NCI-H1417 treated with DMSO at 0.1 percent for 48 hours (cell line): ENCODE data around the gene ARHGAP31.
"Not testable (repeated sequence)": the region's sequence is repeated elsewhere in the genome, so short reads cannot be mapped to it uniquely, and the experiment has no call there.

ENCODE experiments used
- DNase-seq: peaks from one replicate; lab custom pipeline; 2025; lab: John Stamatoyannopoulos, UW

ARHGAP31 gene

GRCh38 chr3:119322021-119322834, 28.0 kb downstream of the ARHGAP31 start:
- DNase-seq, result no peak

GRCh38 chr3:119322835-119323722, 28.9 kb downstream of the ARHGAP31 start:
- DNase-seq, result peak; percentile 35

GRCh38 chr3:119323723-119324085, 29.5 kb downstream of the ARHGAP31 start:
- DNase-seq, result no peak

GRCh38 chr3:119324899-119325298, 30.7 kb downstream of the ARHGAP31 start:
- DNase-seq, result no peak

- DNase-seq, result no peak
Observed at GRCh38 chr3:119326976-119327375, 32.8 kb downstream of the ARHGAP31 start.

- DNase-seq, result no peak
Observed at GRCh38 chr3:119329551-119329950, 35.4 kb downstream of the ARHGAP31 start.

GRCh38 chr3:119330181-119330580, 36.0 kb downstream of the ARHGAP31 start:
- no peak for DNase-seq

- no peak for DNase-seq
Observed at GRCh38 chr3:119330858-119331257, 36.7 kb downstream of the ARHGAP31 start.

GRCh38 chr3:119331661-119332060, 37.5 kb downstream of the ARHGAP31 start:
- no peak for DNase-seq

GRCh38 chr3:119333773-119334509, 39.8 kb downstream of the ARHGAP31 start:
- DNase-seq, result no peak

GRCh38 chr3:119336823-119337222, 42.6 kb downstream of the ARHGAP31 start:
- no peak for DNase-seq

GRCh38 chr3:119337407-119337806, 43.2 kb downstream of the ARHGAP31 start:
- DNase-seq, result not testable (repeated sequence)

GRCh38 chr3:119338754-119339153, 44.6 kb downstream of the ARHGAP31 start:
- no peak for DNase-seq

- no peak for DNase-seq
Observed at GRCh38 chr3:119340014-119340413, 45.8 kb downstream of the ARHGAP31 start.

GRCh38 chr3:119340446-119340845, 46.3 kb downstream of the ARHGAP31 start:
- DNase-seq, result no peak

- no peak for DNase-seq
Observed at GRCh38 chr3:119342176-119342575, 48.0 kb downstream of the ARHGAP31 start.

- DNase-seq, result no peak
Observed at GRCh38 chr3:119343719-119344118, 49.5 kb downstream of the ARHGAP31 start.

GRCh38 chr3:119346076-119346496, 51.9 kb downstream of the ARHGAP31 start:
- DNase-seq, result no peak

- no peak for DNase-seq
Observed at GRCh38 chr3:119347036-119347435, 52.9 kb downstream of the ARHGAP31 start.

- DNase-seq, result no peak
Observed at GRCh38 chr3:119349354-119350041, 55.3 kb downstream of the ARHGAP31 start.

GRCh38 chr3:119350114-119350513, 55.9 kb downstream of the ARHGAP31 start:
- DNase-seq, result no peak

GRCh38 chr3:119351581-119351980, 57.4 kb downstream of the ARHGAP31 start:
- no peak for DNase-seq
